HepG2 (cell line): ENCODE results near the gene LPIN3. TPM values are rescaled to one million over a fixed set of nuclear protein-coding genes. Genes with fewer than 3 reads are reported as not detected.
A peak's percentile ranks its signal among the peaks of the same experiment; 100 is the strongest.

Source experiments
- PHF8 ChIP-seq: sonication (generic); formaldehyde crosslinking; IDR thresholded peaks from 2 replicates; pipeline ENCODE4 v1.5.0; 2020; ENCODE audit warnings: missing genetic modification reagents
- SMAD1 ChIP-seq: sonication (generic); formaldehyde crosslinking; IDR thresholded peaks from 2 replicates; pipeline ENCODE4 v1.4.0; 2020; ENCODE audit warnings: missing genetic modification reagents, low read depth, mild to moderate bottlenecking, borderline replicate concordance
- SPEN ChIP-seq: sonication (generic); formaldehyde crosslinking; IDR thresholded peaks from 2 replicates; pipeline ENCODE4 v1.5.1; 2020; ENCODE audit warnings: low read depth, mild to moderate bottlenecking, missing genetic modification reagents
- SRY ChIP-seq: sonication (generic); formaldehyde crosslinking; IDR thresholded peaks from 2 replicates; pipeline ENCODE4 v1.8.0; 2022; ENCODE audit warnings: mild to moderate bottlenecking, missing genetic modification reagents
- ZBTB7B ChIP-seq: sonication (generic); formaldehyde crosslinking; IDR thresholded peaks from 2 replicates; pipeline ENCODE4 v1.4.0; 2020; ENCODE audit warnings: missing genetic modification reagents
- ZFY ChIP-seq: sonication (generic); formaldehyde crosslinking; IDR thresholded peaks from 2 replicates; pipeline ENCODE4 v1.4.0; 2020; ENCODE audit warnings: missing genetic modification reagents
- ZNF776 ChIP-seq: sonication (generic); formaldehyde crosslinking; IDR thresholded peaks from 2 replicates; pipeline ENCODE4 v1.4.0; 2020; ENCODE audit warnings: mild to moderate bottlenecking, missing genetic modification reagents
- ZNF792 ChIP-seq: IDR thresholded peaks from 2 replicates; pipeline ENCODE4 v1.6.1; 2016
- ZNF83 ChIP-seq: sonication (generic); formaldehyde crosslinking; IDR thresholded peaks from 2 replicates; pipeline ENCODE4 v1.4.0; 2020; ENCODE audit warnings: missing genetic modification reagents, mild to moderate bottlenecking, borderline replicate concordance
- polyA plus RNA-seq, 8 experiments: library from polyadenylated mRNA; depleted of rRNA in 3 of 8; stranded (reverse) in 7 of 8; unstranded in 1 of 8; fragments of >200 nt; fragmentation: Illumina TruSeq in 4 of 8; extraction: Trizol in 4 of 8; gene quantifications; 2 replicates each; pipeline versions ENCODE4 v1.2.1 to v1.2.3, GENCODE V29; 2011 to 2016; ENCODE audit warnings: low read depth in 4 of 8, missing spikeins in 1 of 8, mixed read lengths in 1 of 8; ENCODE audit not compliant: insufficient read depth in 1 of 8
- total RNA-seq, 5 experiments: library from RNA; depleted of rRNA; stranded (reverse); fragments of >200 nt; fragmentation: Illumina TruSeq; extraction: Trizol; gene quantifications; 2 replicates each; pipeline ENCODE4 v1.2.3, GENCODE V29; 2016; ENCODE audit warnings: low read depth in 1 of 5
- TF ChIP-seq, protein P1 (sequence below): sonication (generic); formaldehyde crosslinking; IDR thresholded peaks from 2 replicates; pipeline ENCODE4 v1.4.0; 2020; ENCODE audit warnings: missing genetic modification reagents
- TF ChIP-seq, protein P2 (sequence below): sonication (generic); formaldehyde crosslinking; IDR thresholded peaks from 2 replicates; pipeline ENCODE4 v1.5.0; 2020; ENCODE audit warnings: mild to moderate bottlenecking, missing genetic modification reagents, borderline replicate concordance
- TF ChIP-seq, protein P3 (sequence below): sonication (generic); formaldehyde crosslinking; IDR thresholded peaks from 2 replicates; pipeline ENCODE4 v1.5.0; 2020; ENCODE audit warnings: missing genetic modification reagents
- TF ChIP-seq, protein P4 (sequence below): IDR thresholded peaks from 2 replicates; pipeline ENCODE4 v1.6.1; 2016; ENCODE audit warnings: mild to moderate bottlenecking, missing biosample characterization, missing genetic modification reagents
- TF ChIP-seq, protein P5 (sequence below): sonication (generic); formaldehyde crosslinking; IDR thresholded peaks from 2 replicates; pipeline ENCODE4 v1.4.0; 2020; ENCODE audit warnings: missing genetic modification reagents
- TF ChIP-seq, protein P6 (sequence below): sonication (generic); formaldehyde crosslinking; IDR thresholded peaks from 2 replicates; pipeline ENCODE4 v1.4.0; 2020; ENCODE audit warnings: mild to moderate bottlenecking, missing genetic modification reagents
- TF ChIP-seq, protein P7 (sequence below): sonication (generic); formaldehyde crosslinking; IDR thresholded peaks from 2 replicates; pipeline ENCODE4 v1.4.0; 2020; ENCODE audit warnings: missing genetic modification reagents
- TF ChIP-seq, protein P8 (sequence below): sonication (generic); formaldehyde crosslinking; conservative IDR thresholded peaks from 2 replicates; pipeline ENCODE4 v1.5.0; 2020; ENCODE audit warnings: missing genetic modification reagents

Gene LPIN3
- total and polyA plus RNA-seq, 2 of the 13 experiments (the other 11 are each of a cell fraction or from before 2014, with no cell fraction given) = 14.2 to 28.6 TPM

DNA sequence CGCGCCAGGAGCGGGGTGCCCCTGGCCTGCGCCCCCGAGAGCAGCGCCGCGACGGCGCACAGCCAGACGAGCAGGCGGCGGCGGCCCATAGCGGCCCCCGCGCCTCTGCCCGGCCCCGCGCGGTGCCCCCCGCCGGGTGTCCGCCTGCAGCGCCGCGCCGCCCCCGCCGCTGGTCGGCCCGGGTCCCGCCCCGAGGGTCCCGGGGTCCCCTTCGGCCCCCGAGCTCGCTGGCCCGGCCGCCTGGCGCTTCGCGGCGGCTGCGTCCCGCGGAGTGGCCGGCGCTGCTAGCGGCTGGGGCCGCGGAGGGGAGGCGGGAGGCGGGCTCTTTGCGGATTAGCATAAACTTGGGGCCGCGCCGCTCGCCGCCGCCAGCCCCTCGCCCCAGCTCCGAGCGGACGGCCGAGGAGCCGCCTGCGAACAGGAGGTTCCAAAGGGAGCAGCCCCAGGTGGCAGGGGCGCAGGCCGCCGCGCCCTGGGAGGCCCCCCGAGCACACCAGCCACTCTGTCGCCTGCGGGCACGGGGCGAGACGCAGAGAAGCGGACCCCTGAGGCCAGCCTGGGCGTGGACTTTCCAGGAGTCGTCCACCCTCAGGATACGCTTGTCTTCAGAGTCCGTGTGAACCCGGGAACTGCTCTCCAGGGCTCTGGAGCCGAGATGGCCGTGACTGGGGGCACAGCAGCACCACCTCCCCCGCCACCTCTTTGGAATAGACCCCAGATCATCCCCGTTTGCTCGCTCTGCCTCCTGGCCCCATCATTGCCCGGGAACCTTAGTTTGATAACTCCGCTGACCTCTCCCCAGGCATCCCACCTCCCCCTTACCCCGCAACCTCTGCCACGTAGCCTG, 26.1 kb downstream of the LPIN3 start, which contains the start of gene EMILIN3 (continued):
- TF ChIP-seq, protein P1, sequence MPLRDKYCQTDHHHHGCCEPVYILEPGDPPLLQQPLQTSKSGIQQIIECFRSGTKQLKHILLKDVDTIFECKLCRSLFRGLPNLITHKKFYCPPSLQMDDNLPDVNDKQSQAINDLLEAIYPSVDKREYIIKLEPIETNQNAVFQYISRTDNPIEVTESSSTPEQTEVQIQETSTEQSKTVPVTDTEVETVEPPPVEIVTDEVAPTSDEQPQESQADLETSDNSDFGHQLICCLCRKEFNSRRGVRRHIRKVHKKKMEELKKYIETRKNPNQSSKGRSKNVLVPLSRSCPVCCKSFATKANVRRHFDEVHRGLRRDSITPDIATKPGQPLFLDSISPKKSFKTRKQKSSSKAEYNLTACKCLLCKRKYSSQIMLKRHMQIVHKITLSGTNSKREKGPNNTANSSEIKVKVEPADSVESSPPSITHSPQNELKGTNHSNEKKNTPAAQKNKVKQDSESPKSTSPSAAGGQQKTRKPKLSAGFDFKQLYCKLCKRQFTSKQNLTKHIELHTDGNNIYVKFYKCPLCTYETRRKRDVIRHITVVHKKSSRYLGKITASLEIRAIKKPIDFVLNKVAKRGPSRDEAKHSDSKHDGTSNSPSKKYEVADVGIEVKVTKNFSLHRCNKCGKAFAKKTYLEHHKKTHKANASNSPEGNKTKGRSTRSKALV = peak; percentile 75
- TF ChIP-seq SMAD1 (CRISPR knock-in tag) = peak; percentile 43; the same call in 1 of the 2 replicates
- TF ChIP-seq SPEN (CRISPR knock-in tag) = 0 out of 2 replicates have a peak, but pooled peaks have one; percentile 29
- TF ChIP-seq SRY (CRISPR knock-in tag) = no peak
- TF ChIP-seq PHF8 (CRISPR knock-in tag) = peak; percentile 36; the same call in 1 of the 2 replicates
- TF ChIP-seq, protein P2, sequence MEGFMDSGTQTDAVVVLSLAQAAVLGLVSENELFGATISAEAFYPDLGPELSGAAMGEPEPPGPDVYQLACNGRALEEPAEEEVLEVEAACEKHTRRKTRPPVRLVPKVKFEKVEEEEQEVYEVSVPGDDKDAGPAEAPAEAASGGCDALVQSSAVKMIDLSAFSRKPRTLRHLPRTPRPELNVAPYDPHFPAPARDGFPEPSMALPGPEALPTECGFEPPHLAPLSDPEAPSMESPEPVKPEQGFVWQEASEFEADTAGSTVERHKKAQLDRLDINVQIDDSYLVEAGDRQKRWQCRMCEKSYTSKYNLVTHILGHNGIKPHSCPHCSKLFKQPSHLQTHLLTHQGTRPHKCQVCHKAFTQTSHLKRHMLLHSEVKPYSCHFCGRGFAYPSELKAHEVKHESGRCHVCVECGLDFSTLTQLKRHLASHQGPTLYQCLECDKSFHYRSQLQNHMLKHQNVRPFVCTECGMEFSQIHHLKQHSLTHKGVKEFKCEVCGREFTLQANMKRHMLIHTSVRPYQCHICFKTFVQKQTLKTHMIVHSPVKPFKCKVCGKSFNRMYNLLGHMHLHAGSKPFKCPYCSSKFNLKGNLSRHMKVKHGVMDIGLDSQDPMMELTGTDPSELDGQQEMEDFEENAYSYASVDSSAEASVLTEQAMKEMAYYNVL (CRISPR knock-in tag) = peak; percentile 37; the same call in 1 of the 2 replicates
- no peak for TF ChIP-seq ZNF83 (CRISPR knock-in tag)
- TF ChIP-seq, protein P3, sequence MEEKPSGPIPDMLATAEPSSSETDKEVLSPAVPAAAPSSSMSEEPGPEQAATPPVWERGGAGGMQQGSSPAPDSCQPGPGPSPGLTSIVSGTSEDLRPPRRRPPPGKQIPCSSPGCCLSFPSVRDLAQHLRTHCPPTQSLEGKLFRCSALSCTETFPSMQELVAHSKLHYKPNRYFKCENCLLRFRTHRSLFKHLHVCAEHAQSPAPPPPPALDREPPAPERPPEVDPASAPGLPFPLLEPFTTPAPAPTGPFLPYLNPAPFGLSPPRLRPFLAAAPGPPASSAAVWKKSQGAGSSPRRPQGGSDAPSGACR (CRISPR knock-in tag) = no peak
- TF ChIP-seq, protein P4, sequence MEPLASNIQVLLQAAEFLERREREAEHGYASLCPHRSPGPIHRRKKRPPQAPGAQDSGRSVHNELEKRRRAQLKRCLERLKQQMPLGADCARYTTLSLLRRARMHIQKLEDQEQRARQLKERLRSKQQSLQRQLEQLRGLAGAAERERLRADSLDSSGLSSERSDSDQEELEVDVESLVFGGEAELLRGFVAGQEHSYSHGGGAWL (CRISPR knock-in tag) = peak; percentile 55; the same call in 1 of the 2 replicates
- peak; percentile 39; the same call in 1 of the 2 replicates for TF ChIP-seq ZFY (CRISPR knock-in tag)
- TF ChIP-seq ZNF792 (CRISPR knock-in tag) = no peak
- TF ChIP-seq, protein P5, sequence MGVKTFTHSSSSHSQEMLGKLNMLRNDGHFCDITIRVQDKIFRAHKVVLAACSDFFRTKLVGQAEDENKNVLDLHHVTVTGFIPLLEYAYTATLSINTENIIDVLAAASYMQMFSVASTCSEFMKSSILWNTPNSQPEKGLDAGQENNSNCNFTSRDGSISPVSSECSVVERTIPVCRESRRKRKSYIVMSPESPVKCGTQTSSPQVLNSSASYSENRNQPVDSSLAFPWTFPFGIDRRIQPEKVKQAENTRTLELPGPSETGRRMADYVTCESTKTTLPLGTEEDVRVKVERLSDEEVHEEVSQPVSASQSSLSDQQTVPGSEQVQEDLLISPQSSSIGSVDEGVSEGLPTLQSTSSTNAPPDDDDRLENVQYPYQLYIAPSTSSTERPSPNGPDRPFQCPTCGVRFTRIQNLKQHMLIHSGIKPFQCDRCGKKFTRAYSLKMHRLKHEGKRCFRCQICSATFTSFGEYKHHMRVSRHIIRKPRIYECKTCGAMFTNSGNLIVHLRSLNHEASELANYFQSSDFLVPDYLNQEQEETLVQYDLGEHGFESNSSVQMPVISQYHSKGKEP = 0 out of 2 replicates have a peak, but pooled peaks have one; percentile 42
- TF ChIP-seq ZNF776 = 0 out of 2 replicates have a peak, but pooled peaks have one; percentile 60
- TF ChIP-seq, protein P6, sequence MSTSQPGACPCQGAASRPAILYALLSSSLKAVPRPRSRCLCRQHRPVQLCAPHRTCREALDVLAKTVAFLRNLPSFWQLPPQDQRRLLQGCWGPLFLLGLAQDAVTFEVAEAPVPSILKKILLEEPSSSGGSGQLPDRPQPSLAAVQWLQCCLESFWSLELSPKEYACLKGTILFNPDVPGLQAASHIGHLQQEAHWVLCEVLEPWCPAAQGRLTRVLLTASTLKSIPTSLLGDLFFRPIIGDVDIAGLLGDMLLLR (CRISPR knock-in tag) = peak; percentile 68; the same call in 1 of the 2 replicates
- TF ChIP-seq ZBTB7B (CRISPR knock-in tag) = 0 out of 2 replicates have a peak, but pooled peaks have one; percentile 15
- TF ChIP-seq, protein P7, sequence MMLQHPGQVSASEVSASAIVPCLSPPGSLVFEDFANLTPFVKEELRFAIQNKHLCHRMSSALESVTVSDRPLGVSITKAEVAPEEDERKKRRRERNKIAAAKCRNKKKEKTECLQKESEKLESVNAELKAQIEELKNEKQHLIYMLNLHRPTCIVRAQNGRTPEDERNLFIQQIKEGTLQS (CRISPR knock-in tag) = 0 out of 2 replicates have a peak, but pooled peaks have one; percentile 11
- TF ChIP-seq, protein P8, sequence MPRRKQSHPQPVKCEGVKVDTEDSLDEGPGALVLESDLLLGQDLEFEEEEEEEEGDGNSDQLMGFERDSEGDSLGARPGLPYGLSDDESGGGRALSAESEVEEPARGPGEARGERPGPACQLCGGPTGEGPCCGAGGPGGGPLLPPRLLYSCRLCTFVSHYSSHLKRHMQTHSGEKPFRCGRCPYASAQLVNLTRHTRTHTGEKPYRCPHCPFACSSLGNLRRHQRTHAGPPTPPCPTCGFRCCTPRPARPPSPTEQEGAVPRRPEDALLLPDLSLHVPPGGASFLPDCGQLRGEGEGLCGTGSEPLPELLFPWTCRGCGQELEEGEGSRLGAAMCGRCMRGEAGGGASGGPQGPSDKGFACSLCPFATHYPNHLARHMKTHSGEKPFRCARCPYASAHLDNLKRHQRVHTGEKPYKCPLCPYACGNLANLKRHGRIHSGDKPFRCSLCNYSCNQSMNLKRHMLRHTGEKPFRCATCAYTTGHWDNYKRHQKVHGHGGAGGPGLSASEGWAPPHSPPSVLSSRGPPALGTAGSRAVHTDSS = no peak
